K562 (cell line): Measurements from ENCODE around the gene RPLP2. TPM values are rescaled to one million over a fixed set of nuclear protein-coding genes. Genes with fewer than 3 reads are reported as not detected.
A peak's percentile ranks its signal among the peaks of the same experiment; 100 is the strongest.

ENCODE experiments used
- CBX1 ChIP-seq: sonication (generic); IDR thresholded peaks from 2 replicates; pipeline ENCODE4 v1.6.1; 2016; ENCODE audit warnings: antibody characterized with exemption, low read depth, mild to moderate bottlenecking
- CTCF ChIP-seq, 3 experiments: IDR thresholded peaks in 2 of 3; conservative IDR thresholded peaks in 1 of 3; 2 replicates each; pipeline ENCODE4 v1.5.1; 2011 to 2012; ENCODE audit warnings: low read length in 3 of 3, mild to moderate bottlenecking in 3 of 3, control low read depth in 2 of 3, improper control_type of control experiment in 1 of 3, inconsistent platforms in 1 of 3, low read depth in 1 of 3, mixed read lengths in 1 of 3, moderate library complexity in 1 of 3; ENCODE audit not compliant: insufficient read depth in 2 of 3
- FOS ChIP-seq: IDR thresholded peaks from 3 replicates; pipeline ENCODE4 v1.6.1; 2011; ENCODE audit not compliant: insufficient read length; ENCODE audit errors: extremely low read depth
- FOXA3 ChIP-seq, 2 experiments: fragments of 450-650 bp in 1 of 2; sonication (generic) in 1 of 2; formaldehyde crosslinking; IDR thresholded peaks in 1 of 2; conservative IDR thresholded peaks in 1 of 2; 2 replicates each; pipeline versions ENCODE4 v1.4.0 to v1.8.0; 2020 to 2022; ENCODE audit warnings: mild to moderate bottlenecking in 2 of 2, missing genetic modification reagents in 1 of 2
- KDM5B ChIP-seq: fragments of 200-600 bp; sonication (generic); IDR thresholded peaks from 2 replicates; pipeline ENCODE4 v1.6.1; 2012; ENCODE audit warnings: low read depth, mild to moderate bottlenecking, moderate library complexity, low read length, control low read depth, inconsistent platforms; ENCODE audit not compliant: insufficient replicate concordance
- L3MBTL2 ChIP-seq: fragments of 450-650 bp; IDR thresholded peaks from 2 replicates; pipeline ENCODE4 v1.6.1; 2016; ENCODE audit warnings: mild to moderate bottlenecking, moderate library complexity
- RBFOX2 ChIP-seq: fragments of 200-400 bp; formaldehyde crosslinking; IDR thresholded peaks from 2 replicates; pipeline ENCODE4 v1.6.1; 2017; ENCODE audit warnings: low read depth, mild to moderate bottlenecking, low read length, moderate library complexity
- TBL1XR1 ChIP-seq, 2 experiments: IDR thresholded peaks; 2 replicates each; pipeline ENCODE4 v1.6.1; 2012; ENCODE audit warnings: improper control_type of control experiment in 2 of 2, low read length in 2 of 2, mild to moderate bottlenecking in 1 of 2
- XRCC3 ChIP-seq: fragments of 450-650 bp; IDR thresholded peaks from 2 replicates; pipeline ENCODE4 v1.6.1; 2017; ENCODE audit warnings: mild to moderate bottlenecking, moderate library complexity
- ZNF444 ChIP-seq: fragments of 250-450 bp; sonication (Bioruptor Pico); IDR thresholded peaks from 2 replicates; pipeline ENCODE4 v1.4.0; 2020; ENCODE audit warnings: mild to moderate bottlenecking, moderate library complexity
- ZNF445 ChIP-seq: fragments of 250-450 bp; sonication (Bioruptor Pico); IDR thresholded peaks from 2 replicates; pipeline ENCODE4 v1.4.0; 2020; ENCODE audit warnings: low read depth, mild to moderate bottlenecking, moderate library complexity
- ZNF449 ChIP-seq: fragments of 250-450 bp; sonication (Bioruptor Pico); IDR thresholded peaks from 2 replicates; pipeline ENCODE4 v1.8.0; 2022; ENCODE audit warnings: moderate library complexity, mild to moderate bottlenecking, inconsistent platforms
- polyA plus RNA-seq, 8 experiments: library from polyadenylated mRNA; depleted of rRNA in 4 of 8; stranded (reverse) in 5 of 8; unstranded in 3 of 8; fragments of >200 nt; fragmentation: Nextera tagmentation in 2 of 8; fragmentation: Illumina TruSeq in 1 of 8; extraction: Ambion mirVana in 2 of 8; extraction: Trizol in 1 of 8; gene quantifications; 2 replicates each; pipeline versions ENCODE4 v1.2.1 to v1.2.3, GENCODE V29; 2011 to 2014; ENCODE audit warnings: inconsistent platforms in 1 of 8, missing spikeins in 1 of 8
- total RNA-seq, 7 experiments: library from RNA; depleted of rRNA in 6 of 7; stranded (reverse); fragments of >200 nt in 6 of 7; fragmentation: Illumina TruSeq in 2 of 7; extraction: Trizol in 2 of 7; gene quantifications; 2 replicates each; pipeline versions ENCODE4 v1.2.1 to v1.2.3, GENCODE V29; 2011 to 2021; ENCODE audit warnings: low replicate concordance in 1 of 7
- TF ChIP-seq, protein P1 (sequence below): sonication (generic); formaldehyde crosslinking; IDR thresholded peaks from 2 replicates; pipeline ENCODE4 v1.8.0; 2022; ENCODE audit warnings: mild to moderate bottlenecking, low read depth, missing genetic modification reagents
- TF ChIP-seq, protein P2 (sequence below): fragments of 450-650 bp; IDR thresholded peaks from 2 replicates; pipeline ENCODE4 v1.6.1; 2016; ENCODE audit warnings: mild to moderate bottlenecking
- TF ChIP-seq, protein P3 (sequence below): fragments of 200-800 bp; sonication (Bioruptor generic); IDR thresholded peaks from 2 replicates; pipeline ENCODE4 v1.6.1; 2017; ENCODE audit warnings: missing genetic modification characterization, missing compliant biosample characterization
- TF ChIP-seq, protein P4 (sequence below): fragments of 450-650 bp; formaldehyde crosslinking; IDR thresholded peaks from 2 replicates; pipeline ENCODE4 v1.4.0; 2020; ENCODE audit warnings: mild to moderate bottlenecking, moderate library complexity

RPLP2 gene
- total and polyA plus RNA-seq, 9 of the 15 experiments (the other 6 are each of a cell fraction or from before 2014, with no cell fraction given) = 528 to 3,807 (median 1,633) TPM

DNA sequence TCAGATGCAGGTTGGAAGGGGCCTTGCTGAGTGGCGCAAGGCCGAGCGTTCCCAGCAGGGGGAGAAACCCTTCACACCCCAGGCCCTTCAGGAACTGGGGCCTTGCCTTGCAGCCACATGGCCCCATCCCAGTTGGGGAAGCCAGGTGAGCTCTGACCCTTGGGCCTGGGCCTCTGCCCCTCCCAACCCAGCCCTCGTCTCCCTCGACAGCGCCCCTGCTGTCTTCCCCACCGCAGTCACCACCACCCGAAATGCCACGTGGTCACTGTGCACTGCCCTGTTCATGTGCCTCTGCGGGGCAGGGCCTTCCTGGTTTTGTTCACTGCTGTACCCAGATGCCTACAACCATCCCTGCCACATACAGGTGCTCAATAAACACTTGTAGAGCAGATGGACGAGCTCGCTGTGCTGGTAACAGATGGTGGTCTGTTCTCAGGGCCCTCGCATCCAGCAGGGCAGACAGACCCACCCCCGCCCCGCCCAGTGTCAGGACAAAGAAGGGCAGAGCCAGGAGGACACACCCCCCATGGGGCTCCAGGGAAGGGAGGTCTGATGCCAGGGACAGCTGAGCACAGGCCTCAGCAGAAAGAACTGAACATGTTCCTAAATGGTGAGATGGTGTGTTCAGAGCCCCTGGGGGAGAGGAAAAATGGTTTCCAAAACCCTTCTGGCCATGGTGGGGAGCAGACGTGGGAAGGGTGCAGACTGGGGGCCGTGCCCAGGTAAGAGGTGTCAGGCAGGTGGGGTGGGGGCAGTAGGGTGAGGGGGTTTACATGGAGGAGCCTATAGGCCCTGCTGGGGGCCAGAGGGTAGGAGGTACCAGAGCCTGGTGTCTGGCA lies 28.9 kb downstream of the RPLP2 start (continued):
- TF ChIP-seq CTCF (IDR thresholded peaks at IDR 0.05 in 2 of 3, conservative IDR thresholded peaks at IDR 0.05 in 1 of 3; ENCODE audit: insufficient read depth in 2 of 3, low read depth in 1 of 3, low read length in 3 of 3) (peak; percentile 48 to 56 (median 52)), FOXA3 (CRISPR knock-in tag; conservative IDR thresholded peaks at IDR 0.05 in 1 of 2, IDR thresholded peaks at IDR 0.05 in 1 of 2) (no peak), KDM5B (peak; percentile 34), RBFOX2 (peak; percentile 17), ZNF445 (no peak), ZNF449 (no peak), XRCC3 (no peak), CBX1 (no peak), L3MBTL2 (peak; percentile 78), ZNF444 (no peak), FOS (no peak), TBL1XR1 (IDR thresholded peaks at IDR 0.05; ENCODE audit: low read length in 2 of 2) (no peak)
- TF ChIP-seq, protein P1, sequence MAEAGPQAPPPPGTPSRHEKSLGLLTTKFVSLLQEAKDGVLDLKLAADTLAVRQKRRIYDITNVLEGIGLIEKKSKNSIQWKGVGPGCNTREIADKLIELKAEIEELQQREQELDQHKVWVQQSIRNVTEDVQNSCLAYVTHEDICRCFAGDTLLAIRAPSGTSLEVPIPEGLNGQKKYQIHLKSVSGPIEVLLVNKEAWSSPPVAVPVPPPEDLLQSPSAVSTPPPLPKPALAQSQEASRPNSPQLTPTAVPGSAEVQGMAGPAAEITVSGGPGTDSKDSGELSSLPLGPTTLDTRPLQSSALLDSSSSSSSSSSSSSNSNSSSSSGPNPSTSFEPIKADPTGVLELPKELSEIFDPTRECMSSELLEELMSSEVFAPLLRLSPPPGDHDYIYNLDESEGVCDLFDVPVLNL (CRISPR knock-in tag) = no peak
- TF ChIP-seq, protein P2, sequence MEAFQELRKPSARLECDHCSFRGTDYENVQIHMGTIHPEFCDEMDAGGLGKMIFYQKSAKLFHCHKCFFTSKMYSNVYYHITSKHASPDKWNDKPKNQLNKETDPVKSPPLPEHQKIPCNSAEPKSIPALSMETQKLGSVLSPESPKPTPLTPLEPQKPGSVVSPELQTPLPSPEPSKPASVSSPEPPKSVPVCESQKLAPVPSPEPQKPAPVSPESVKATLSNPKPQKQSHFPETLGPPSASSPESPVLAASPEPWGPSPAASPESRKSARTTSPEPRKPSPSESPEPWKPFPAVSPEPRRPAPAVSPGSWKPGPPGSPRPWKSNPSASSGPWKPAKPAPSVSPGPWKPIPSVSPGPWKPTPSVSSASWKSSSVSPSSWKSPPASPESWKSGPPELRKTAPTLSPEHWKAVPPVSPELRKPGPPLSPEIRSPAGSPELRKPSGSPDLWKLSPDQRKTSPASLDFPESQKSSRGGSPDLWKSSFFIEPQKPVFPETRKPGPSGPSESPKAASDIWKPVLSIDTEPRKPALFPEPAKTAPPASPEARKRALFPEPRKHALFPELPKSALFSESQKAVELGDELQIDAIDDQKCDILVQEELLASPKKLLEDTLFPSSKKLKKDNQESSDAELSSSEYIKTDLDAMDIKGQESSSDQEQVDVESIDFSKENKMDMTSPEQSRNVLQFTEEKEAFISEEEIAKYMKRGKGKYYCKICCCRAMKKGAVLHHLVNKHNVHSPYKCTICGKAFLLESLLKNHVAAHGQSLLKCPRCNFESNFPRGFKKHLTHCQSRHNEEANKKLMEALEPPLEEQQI = no peak
- TF ChIP-seq, protein P3, sequence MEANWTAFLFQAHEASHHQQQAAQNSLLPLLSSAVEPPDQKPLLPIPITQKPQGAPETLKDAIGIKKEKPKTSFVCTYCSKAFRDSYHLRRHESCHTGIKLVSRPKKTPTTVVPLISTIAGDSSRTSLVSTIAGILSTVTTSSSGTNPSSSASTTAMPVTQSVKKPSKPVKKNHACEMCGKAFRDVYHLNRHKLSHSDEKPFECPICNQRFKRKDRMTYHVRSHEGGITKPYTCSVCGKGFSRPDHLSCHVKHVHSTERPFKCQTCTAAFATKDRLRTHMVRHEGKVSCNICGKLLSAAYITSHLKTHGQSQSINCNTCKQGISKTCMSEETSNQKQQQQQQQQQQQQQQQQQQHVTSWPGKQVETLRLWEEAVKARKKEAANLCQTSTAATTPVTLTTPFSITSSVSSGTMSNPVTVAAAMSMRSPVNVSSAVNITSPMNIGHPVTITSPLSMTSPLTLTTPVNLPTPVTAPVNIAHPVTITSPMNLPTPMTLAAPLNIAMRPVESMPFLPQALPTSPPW (CRISPR knock-in tag) = peak; percentile 56
- TF ChIP-seq, protein P4, sequence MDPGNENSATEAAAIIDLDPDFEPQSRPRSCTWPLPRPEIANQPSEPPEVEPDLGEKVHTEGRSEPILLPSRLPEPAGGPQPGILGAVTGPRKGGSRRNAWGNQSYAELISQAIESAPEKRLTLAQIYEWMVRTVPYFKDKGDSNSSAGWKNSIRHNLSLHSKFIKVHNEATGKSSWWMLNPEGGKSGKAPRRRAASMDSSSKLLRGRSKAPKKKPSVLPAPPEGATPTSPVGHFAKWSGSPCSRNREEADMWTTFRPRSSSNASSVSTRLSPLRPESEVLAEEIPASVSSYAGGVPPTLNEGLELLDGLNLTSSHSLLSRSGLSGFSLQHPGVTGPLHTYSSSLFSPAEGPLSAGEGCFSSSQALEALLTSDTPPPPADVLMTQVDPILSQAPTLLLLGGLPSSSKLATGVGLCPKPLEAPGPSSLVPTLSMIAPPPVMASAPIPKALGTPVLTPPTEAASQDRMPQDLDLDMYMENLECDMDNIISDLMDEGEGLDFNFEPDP (CRISPR knock-in tag) = no peak
